22Rv1 (cell line): Measurements from ENCODE around the gene RPTOR.

Source experiments
- H3K27ac ChIP-seq: fragments of 450-650 bp; 2 replicates; pipeline ENCODE4 v1.5.1; 2017
- ZFX ChIP-seq: fragments of 450-650 bp; IDR thresholded peaks from 2 replicates; pipeline ENCODE4 v1.6.1; 2017; ENCODE audit warnings: antibody characterized with exemption, borderline replicate concordance
- TF ChIP-seq, protein P1 (sequence below): fragments of 450-650 bp; IDR thresholded peaks from 2 replicates; pipeline ENCODE4 v1.5.1; 2017; ENCODE audit warnings: mild to moderate bottlenecking

Gene RPTOR

DNA sequence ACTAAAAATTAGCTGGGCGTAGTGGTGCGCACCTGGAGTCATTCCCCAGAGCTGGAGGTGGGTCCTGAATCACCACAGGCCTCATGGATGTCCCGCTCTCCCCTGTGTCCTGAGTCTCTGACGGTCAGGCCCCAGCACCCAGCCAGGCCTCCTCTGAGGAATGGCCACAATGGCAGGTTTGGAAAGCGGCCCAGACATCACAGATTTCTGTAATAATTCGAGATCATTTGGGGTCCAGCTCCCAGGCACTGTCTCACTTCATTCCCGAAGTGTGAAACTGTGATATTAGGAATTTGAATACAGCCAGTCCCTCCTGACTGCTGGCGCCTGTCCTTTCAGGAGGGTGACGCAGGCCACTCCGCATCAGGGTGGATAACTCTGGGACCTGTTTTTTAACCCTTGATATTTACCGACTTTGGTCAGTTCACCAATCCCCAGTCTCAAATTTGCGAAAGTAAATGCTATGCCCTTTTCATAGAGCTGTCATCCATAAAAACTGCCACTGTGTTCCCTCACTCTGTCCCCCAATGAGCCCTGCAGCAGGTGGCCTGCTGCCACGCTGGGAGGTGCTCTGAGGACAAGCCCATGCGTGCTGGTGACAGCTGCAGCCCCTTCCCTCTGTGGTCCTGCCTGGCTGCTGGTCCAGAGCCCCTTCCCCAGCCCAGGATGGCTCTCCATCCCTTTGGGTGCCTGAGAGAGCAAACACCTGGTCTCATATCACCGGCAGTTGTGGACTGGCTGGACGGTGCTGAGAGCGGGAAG, 28.3 kb upstream of the RPTOR start:
- TF ChIP-seq, protein P1, sequence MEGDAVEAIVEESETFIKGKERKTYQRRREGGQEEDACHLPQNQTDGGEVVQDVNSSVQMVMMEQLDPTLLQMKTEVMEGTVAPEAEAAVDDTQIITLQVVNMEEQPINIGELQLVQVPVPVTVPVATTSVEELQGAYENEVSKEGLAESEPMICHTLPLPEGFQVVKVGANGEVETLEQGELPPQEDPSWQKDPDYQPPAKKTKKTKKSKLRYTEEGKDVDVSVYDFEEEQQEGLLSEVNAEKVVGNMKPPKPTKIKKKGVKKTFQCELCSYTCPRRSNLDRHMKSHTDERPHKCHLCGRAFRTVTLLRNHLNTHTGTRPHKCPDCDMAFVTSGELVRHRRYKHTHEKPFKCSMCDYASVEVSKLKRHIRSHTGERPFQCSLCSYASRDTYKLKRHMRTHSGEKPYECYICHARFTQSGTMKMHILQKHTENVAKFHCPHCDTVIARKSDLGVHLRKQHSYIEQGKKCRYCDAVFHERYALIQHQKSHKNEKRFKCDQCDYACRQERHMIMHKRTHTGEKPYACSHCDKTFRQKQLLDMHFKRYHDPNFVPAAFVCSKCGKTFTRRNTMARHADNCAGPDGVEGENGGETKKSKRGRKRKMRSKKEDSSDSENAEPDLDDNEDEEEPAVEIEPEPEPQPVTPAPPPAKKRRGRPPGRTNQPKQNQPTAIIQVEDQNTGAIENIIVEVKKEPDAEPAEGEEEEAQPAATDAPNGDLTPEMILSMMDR, result no peak
- no peak for TF ChIP-seq ZFX
- H3K27ac ChIP-seq, result no peak overlapping the region

DNA sequence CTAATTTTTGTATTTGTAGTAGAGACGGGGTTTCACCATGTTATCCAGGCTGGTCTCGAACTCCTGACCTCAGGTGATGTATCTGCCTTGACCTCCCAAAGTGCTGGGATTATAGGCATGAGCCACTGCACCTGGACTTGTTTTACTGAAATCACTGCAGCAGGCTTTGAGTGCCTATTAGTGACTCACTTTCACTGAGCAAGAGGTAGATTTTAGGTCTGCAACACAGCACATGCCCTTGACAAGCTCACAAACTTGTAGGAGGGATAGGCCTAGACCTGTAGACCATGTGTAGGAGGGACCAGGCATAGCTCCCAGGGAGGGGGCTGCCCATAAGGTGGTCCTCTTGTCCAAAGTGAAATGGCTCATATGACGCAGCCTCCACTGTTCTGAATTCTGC, 27.0 kb upstream of the RPTOR start:
- TF ChIP-seq, protein P1, result no peak
- no peak for TF ChIP-seq ZFX
- H3K27ac ChIP-seq, result no peak overlapping the region

DNA sequence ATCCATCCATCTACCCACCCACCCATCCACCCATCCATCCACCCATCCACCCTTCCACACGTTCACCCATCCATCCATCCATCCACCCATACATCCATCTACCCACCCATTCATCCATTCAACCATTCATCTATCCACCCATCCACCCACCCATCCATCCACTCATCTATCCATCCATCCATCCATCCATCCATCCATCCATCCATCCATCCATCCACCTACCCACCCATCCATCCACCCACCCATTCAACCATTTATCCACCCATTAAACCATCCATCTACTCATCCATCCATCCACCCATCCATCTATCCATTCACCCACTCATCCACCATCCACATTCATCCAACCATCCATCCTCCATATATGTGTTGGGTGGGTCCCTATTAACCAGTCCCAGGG, 26.2 kb upstream of the RPTOR start:
- no peak overlapping the region for H3K27ac ChIP-seq
- no peak for TF ChIP-seq ZFX
- TF ChIP-seq, protein P1, result no peak

DNA sequence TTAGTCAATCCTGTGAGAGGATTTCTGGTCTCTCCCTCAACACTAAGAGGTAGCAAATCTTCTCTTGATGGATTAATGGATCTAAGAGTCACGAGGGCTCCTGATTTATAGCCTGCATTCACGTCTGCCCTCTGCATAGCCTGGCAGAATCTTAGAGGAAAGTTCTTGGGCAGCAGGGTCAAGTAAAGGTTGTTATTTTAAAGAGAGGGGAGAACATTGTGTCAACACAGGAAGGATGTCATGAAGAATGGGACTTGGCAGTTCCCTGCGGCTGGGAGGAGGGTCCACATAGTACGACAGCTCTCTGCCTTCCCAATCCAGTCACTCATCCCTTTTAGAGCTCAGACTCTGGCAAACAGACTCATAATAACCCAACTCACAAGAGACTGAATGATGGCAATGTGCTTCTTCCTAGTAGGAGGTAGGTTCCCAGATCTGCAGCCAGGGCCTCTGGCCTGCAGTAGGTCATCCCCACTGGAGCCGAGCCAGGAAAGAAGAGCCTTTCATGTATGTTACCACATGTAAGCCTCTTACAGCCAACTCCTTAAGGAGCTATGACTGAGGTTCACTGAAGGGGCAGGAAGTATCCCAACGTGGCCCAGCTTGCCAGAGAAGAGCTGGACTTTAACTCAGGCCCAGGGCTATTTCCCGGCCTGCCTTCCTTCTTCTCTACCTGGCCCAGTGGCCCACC, 25.4 kb upstream of the RPTOR start:
- H3K27ac ChIP-seq, result no peak overlapping the region
- TF ChIP-seq ZFX, result no peak
- TF ChIP-seq, protein P1, result no peak

DNA sequence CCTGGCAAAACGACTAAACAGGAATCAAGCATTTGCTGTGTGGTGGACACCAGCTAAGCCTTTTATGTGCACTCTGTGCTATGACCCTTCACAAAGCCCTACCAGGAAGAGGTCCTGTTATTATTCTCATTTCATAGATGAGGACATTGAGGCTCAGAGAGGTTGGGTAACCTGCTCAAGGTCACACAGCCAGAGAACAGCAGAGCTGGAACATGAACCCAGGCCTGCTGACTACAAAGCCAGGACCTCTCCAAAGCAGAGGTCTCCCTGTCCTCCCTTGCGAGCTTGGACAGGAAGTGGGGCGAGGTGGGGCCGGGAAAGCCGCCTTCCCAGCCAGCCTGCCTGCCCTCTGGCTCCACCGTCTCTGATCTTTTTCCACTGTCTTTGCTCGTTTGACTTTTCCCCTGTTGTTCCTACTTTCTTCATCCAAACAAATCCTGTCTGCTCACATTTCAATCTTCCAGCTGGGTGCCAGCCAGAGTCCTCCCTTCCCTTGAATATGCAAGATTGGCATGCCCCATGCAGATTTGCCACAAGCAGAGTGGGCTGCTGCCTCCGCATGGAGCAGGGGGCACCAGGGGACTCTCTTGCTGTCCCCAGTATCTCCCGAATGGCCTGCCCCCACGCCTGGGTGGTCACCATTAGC, 23.7 kb upstream of the RPTOR start:
- TF ChIP-seq ZFX, result no peak
- TF ChIP-seq, protein P1, result no peak
- H3K27ac ChIP-seq, result no peak overlapping the region

DNA sequence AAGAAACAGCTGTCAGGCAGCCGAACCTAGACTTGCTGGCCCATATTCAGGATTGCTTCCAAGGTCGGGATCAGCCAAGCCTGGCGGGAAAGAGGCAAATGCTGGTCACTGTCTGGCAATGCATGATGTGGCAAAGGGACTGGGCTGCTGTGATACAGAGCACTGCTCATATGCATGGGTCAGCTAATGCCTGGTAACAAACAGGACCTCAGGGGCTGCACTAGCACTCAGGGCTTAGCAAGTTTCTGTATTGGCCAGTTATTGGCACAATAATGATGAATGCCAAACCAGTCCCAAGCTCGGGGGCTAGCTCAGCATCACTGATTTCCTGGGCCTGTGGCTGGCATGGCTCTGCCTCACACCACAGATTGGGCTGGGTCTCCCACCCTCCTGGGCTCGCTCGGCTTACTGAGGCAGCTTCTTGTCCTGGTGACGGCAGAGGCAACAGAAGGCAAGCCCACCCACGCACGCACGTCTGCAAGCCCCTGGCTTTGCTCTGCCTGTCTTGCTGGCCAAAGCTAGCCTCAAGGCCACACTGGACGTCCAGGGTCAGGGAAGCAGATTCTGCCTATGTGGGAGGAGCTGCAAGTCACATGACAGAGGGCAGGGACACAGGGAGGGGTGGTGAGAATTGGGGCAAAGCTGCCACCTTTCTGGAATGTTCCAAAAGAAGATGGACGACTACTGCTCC, 21.4 kb upstream of the RPTOR start:
- no peak overlapping the region for H3K27ac ChIP-seq
- TF ChIP-seq ZFX, result no peak
- TF ChIP-seq, protein P1, result no peak
